SK-N-MC (cell line): ENCODE measurements around the gene DGKD.

Experiments used
- EZH2 ChIP-seq: fragments of 200-600 bp; sonication (generic); IDR thresholded peaks from one replicate; pipeline ENCODE4 v1.6.1; 2017; ENCODE audit warnings: antibody characterized with exemption
- FOXP2 ChIP-seq: optimal IDR thresholded peaks from 2 replicates; pipeline ENCODE3; 2011; ENCODE audit warnings: mild to moderate bottlenecking, moderate library complexity; ENCODE audit not compliant: insufficient read depth; ENCODE audit errors: extremely low read length, control extremely low read depth
- POLR2AphosphoS5 ChIP-seq: IDR thresholded peaks from 2 replicates; pipeline ENCODE4 v1.6.1; 2012; ENCODE audit warnings: mild to moderate bottlenecking, low read depth, low read length, borderline replicate concordance

DNA sequence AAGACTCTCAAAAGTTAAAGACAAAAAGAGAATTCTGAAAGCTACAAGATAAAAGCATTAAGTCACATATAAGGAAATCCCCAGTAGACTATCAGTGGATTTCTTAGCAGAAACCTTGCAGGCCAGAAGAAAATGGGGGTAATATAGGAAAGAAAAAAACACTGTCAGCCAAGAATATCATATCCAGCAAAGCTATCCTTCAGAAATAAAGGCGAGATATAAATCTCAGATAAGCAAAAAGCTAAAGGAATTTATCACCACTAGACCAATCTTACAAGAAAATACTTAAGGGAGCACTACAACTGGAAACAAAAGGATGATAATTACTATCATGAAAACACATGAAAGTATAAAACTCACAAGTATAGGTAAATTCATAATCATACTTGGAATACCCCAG lies 149.2 kb downstream of the DGKD start:
- TF ChIP-seq EZH2 = no peak
- TF ChIP-seq POLR2AphosphoS5 = no peak
- no peak for TF ChIP-seq FOXP2
